ENCODE data around the gene PRSS8. TPM values are rescaled to one million over a fixed set of nuclear protein-coding genes. Genes with fewer than 3 reads are reported as not detected.
A peak's percentile ranks its signal among the peaks of the same experiment; 100 is the strongest.
"Not testable (repeated sequence)": the region's sequence is repeated elsewhere in the genome, so short reads cannot be mapped to it uniquely, and the experiment has no call there.

Gene PRSS8
- total RNA-seq, 1 experiment from 2014 or later = 271 TPM

DNA sequence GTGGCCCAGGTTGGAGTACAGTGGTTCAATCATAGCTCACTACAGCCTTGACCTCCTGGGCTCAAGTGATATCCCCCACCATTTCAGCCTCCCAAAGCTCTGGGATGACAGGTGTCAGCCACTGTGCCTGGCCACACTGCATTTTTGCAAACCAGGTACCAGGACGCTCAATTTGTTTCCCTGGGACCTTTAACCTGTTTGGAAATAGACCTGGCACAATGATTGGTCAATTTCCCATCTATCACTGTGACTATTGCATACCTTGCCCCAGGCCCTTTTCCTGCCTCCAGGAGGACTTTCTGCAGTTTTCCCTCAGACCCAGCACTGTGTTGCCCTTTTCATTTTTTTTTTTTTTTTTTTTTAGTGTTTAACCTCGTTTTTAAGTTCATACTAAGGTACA, 33.3 kb upstream of the PRSS8 start:
- Mint-ChIP-seq H3K4me3 (ENCODE audit: unreplicated experiment) (no peak overlapping the region), H3K36me3 (ENCODE audit: insufficient read depth, unreplicated experiment) (no peaks in the 10 kb centered on the region), H3K27ac (ENCODE audit: unreplicated experiment) (no peak overlapping the region), H3K9me3 (ENCODE audit: unreplicated experiment) (no peaks in the 10 kb centered on the region), H3K4me1 (ENCODE audit: low read depth, unreplicated experiment) (peaks cover 15% of the 10 kb centered on the region), H3K27me3 (ENCODE audit: insufficient read depth, unreplicated experiment) (no peaks in the 10 kb centered on the region)
- no peaks in the 10 kb centered on the region for H3K27me3 ChIP-seq (replicated peaks; ENCODE audit: control insufficient read depth, insufficient read depth, low read length)
- TF ChIP-seq, protein P1, sequence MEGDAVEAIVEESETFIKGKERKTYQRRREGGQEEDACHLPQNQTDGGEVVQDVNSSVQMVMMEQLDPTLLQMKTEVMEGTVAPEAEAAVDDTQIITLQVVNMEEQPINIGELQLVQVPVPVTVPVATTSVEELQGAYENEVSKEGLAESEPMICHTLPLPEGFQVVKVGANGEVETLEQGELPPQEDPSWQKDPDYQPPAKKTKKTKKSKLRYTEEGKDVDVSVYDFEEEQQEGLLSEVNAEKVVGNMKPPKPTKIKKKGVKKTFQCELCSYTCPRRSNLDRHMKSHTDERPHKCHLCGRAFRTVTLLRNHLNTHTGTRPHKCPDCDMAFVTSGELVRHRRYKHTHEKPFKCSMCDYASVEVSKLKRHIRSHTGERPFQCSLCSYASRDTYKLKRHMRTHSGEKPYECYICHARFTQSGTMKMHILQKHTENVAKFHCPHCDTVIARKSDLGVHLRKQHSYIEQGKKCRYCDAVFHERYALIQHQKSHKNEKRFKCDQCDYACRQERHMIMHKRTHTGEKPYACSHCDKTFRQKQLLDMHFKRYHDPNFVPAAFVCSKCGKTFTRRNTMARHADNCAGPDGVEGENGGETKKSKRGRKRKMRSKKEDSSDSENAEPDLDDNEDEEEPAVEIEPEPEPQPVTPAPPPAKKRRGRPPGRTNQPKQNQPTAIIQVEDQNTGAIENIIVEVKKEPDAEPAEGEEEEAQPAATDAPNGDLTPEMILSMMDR (IDR thresholded peaks at IDR 0.05; ENCODE audit: insufficient read depth in 1 of 2, low read depth in 1 of 2, low read length in 1 of 2, severe bottlenecking in 1 of 2, unreplicated experiment in 1 of 2) = no peak
- 0 out of 2 replicates have a peak, but pooled peaks cover 3% of the 10 kb centered on the region for H3K4me1 ChIP-seq
- DNase-seq = peak; percentile 70 to 71
- no peaks in the 10 kb centered on the region for H3K36me3 ChIP-seq (ENCODE audit: control insufficient read depth, insufficient read depth, low read length)
- no peaks in the 10 kb centered on the region for H3K9me3 ChIP-seq
- POLR2A ChIA-PET = interaction anchor here (0.6 kb wide), 1 partner anchor 11 kb away, joined by 3 read pairs; the partner anchor contains the start of gene FUS
- intact Hi-C loops (cut with micrococcal nuclease; ENCODE audit: unreplicated experiment) = no loop called here
- no peak overlapping the region for H3K4me3 ChIP-seq (ENCODE audit: low read depth, low read length)
- BruUV-seq (replicated peaks) = no TSS peak
- CTCF ChIA-PET = interaction anchor here (0.7 kb wide), 1 partner anchor 774 kb away, joined by 4 read pairs; the partner anchor contains the start of gene ZNF48

DNA sequence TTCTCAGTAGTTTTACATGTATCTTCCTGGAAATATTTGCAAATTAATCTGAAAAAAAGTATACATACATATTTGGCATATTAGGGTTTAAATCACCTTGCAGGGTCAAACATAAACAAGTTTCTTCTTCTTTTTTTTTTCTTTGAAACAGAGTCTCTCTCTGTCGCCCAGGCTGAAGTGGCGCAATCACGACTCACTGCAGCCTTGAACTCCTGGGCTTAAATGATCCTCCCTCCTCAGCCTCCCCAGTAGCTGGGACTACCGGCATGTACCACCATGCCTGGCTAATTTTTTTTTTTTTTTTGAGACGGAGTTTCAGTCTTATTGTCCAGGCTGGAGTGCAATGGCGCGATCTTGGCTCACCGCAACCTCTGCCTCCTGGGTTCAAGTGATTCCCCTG, 31.8 kb upstream of the PRSS8 start:
- Histone ChIP-seq H3K4me1 (0 out of 2 replicates have a peak, but pooled peaks cover 3% of the 10 kb centered on the region), H3K27me3 (replicated peaks; ENCODE audit: control insufficient read depth, insufficient read depth, low read length) (no peaks in the 10 kb centered on the region), H3K4me3 (ENCODE audit: low read depth, low read length) (no peak overlapping the region), H3K9me3 (no peaks in the 10 kb centered on the region), H3K36me3 (ENCODE audit: control insufficient read depth, insufficient read depth, low read length) (no peaks in the 10 kb centered on the region)
- Mint-ChIP-seq H3K36me3 (ENCODE audit: insufficient read depth, unreplicated experiment) (no peaks in the 10 kb centered on the region), H3K27ac (ENCODE audit: unreplicated experiment) (no peak overlapping the region), H3K9me3 (ENCODE audit: unreplicated experiment) (no peaks in the 10 kb centered on the region), H3K27me3 (ENCODE audit: insufficient read depth, unreplicated experiment) (no peaks in the 10 kb centered on the region), H3K4me3 (ENCODE audit: unreplicated experiment) (no peak overlapping the region), H3K4me1 (ENCODE audit: low read depth, unreplicated experiment) (peaks cover 15% of the 10 kb centered on the region)
- no peak for DNase-seq
- intact Hi-C loops (cut with micrococcal nuclease; ENCODE audit: unreplicated experiment) = no loop called here
- CTCF ChIA-PET = no interaction called here
- TF ChIP-seq, protein P1 (IDR thresholded peaks at IDR 0.05; ENCODE audit: insufficient read depth in 1 of 2, low read depth in 1 of 2, low read length in 1 of 2, severe bottlenecking in 1 of 2, unreplicated experiment in 1 of 2) = no peak
- POLR2A ChIA-PET = no interaction called here
- no TSS peak for BruUV-seq (replicated peaks)

DNA sequence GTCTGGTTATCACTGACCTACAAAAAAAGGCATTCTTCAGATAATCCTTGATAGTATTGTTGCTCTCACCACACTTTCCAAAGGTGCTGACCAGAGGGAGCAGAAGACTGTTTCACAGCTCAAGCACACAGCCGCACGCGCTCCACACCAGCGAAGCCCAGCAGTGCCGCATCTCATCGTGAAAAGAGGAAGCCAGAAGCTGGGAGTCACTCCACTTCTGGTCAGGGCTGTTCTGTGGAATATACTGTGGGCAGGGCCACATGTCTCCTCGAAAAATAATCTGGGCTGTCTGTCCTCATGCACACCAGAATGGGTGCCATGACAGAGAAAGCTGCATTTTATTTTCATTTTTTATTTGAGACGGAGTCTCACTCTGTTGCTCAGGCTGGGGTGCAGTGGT, 21.6 kb upstream of the PRSS8 start:
- no peak overlapping the region for H3K27ac Mint-ChIP-seq (ENCODE audit: unreplicated experiment)
- peak overlapping the region; percentile 37 for H3K4me3 Mint-ChIP-seq (ENCODE audit: unreplicated experiment)
- no peaks in the 10 kb centered on the region for H3K4me1 Mint-ChIP-seq (ENCODE audit: low read depth, unreplicated experiment)
- no TSS peak for BruUV-seq (replicated peaks)
- Histone ChIP-seq H3K4me1 (0 out of 2 replicates have a peak, but pooled peaks cover 3% of the 10 kb centered on the region), H3K9me3 (no peaks in the 10 kb centered on the region), H3K27me3 (replicated peaks; ENCODE audit: control insufficient read depth, insufficient read depth, low read length) (no peaks in the 10 kb centered on the region), H3K36me3 (ENCODE audit: control insufficient read depth, insufficient read depth, low read length) (no peaks in the 10 kb centered on the region), H3K4me3 (ENCODE audit: low read depth, low read length) (no peak overlapping the region)
- no peaks in the 10 kb centered on the region for H3K27me3 Mint-ChIP-seq (ENCODE audit: insufficient read depth, unreplicated experiment)
- no peak for DNase-seq
- ChIA-PET POLR2A (interaction anchor here (1.5 to 1.6 kb wide), 2 partner anchors 23 to 40 kb away, joined by 6 to 7 read pairs; partner anchors contain the start of genes FUS and KAT8), CTCF (interaction anchor here (0.7 to 1.2 kb wide), 4 partner anchors 15 to 228 kb away, joined by 3 to 6 read pairs (median 4); no protein-coding TSS in a partner anchor)
- TF ChIP-seq, protein P1 (IDR thresholded peaks at IDR 0.05; ENCODE audit: insufficient read depth in 1 of 2, low read depth in 1 of 2, low read length in 1 of 2, severe bottlenecking in 1 of 2, unreplicated experiment in 1 of 2) = no peak
- H3K9me3 Mint-ChIP-seq (ENCODE audit: unreplicated experiment) = no peaks in the 10 kb centered on the region
- intact Hi-C loops (cut with micrococcal nuclease; ENCODE audit: unreplicated experiment) = loop anchor here (5.0 kb wide), 1 partner anchor 285 kb away; the partner anchor contains the start of gene ZNF843
- no peaks in the 10 kb centered on the region for H3K36me3 Mint-ChIP-seq (ENCODE audit: insufficient read depth, unreplicated experiment)

DNA sequence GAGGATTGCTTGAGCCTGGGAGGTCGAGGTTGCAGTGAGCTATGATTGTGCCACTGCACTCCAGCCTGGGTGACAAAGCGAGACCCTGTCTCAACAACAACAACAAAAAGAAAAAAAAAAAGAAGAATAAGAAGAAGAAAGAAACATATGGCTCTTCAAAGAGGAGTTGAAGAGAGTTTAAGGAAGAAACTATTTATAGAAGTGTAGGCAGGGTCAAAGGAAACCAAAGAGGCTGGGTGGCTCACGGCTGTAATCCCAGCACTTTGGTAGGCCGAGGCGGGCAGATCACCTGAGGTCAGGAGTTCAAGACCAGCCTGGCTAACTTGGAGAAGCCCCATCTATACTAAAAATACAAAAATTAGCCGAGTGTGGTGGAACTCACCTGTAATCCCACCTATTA, 15.4 kb upstream of the PRSS8 start:
- H3K4me1 ChIP-seq; BruUV-seq (replicated peaks); H3K4me3 Mint-ChIP-seq (ENCODE audit: unreplicated experiment); DNase-seq; H3K9me3 Mint-ChIP-seq (ENCODE audit: unreplicated experiment); POLR2A ChIA-PET; H3K9me3 ChIP-seq; H3K36me3 ChIP-seq (ENCODE audit: control insufficient read depth, insufficient read depth, low read length); CTCF ChIA-PET; H3K27me3 Mint-ChIP-seq (ENCODE audit: insufficient read depth, unreplicated experiment); H3K4me3 ChIP-seq (ENCODE audit: low read depth, low read length); H3K36me3 Mint-ChIP-seq (ENCODE audit: insufficient read depth, unreplicated experiment); H3K27ac Mint-ChIP-seq (ENCODE audit: unreplicated experiment); intact Hi-C loops (cut with micrococcal nuclease; ENCODE audit: unreplicated experiment); H3K4me1 Mint-ChIP-seq (ENCODE audit: low read depth, unreplicated experiment); H3K27me3 ChIP-seq (replicated peaks; ENCODE audit: control insufficient read depth, insufficient read depth, low read length): not testable (repeated sequence)

Measured in Caco-2 (cell line).